ENCODE results near the gene ITPKC. TPM values are rescaled to one million over a fixed set of nuclear protein-coding genes. Genes with fewer than 3 reads are reported as not detected.
"Not testable (repeated sequence)": the region's sequence is repeated elsewhere in the genome, so short reads cannot be mapped to it uniquely, and the experiment has no call there.

Gene ITPKC
- polyA plus RNA-seq, 1 donor from 2014 or later: 16.8 TPM

GRCh38 chr19:40781140-40781539 lies 64.2 kb downstream of the ITPKC start:
- TF ChIP-seq REST (IDR thresholded peaks at IDR 0.05; ENCODE audit: borderline replicate concordance) (no peak), SMC3 (conservative IDR thresholded peaks at IDR 0.05; ENCODE audit: poor library complexity) (no peak), EP300 (conservative IDR thresholded peaks at IDR 0.05; ENCODE audit: poor library complexity, severe bottlenecking) (no peak), CTCF (IDR thresholded peaks at IDR 0.05; ENCODE audit: poor library complexity, severe bottlenecking) (no peak), RAD21 (conservative IDR thresholded peaks at IDR 0.05) (no peak), EZH2 (IDR thresholded peaks at IDR 0.05; ENCODE audit: borderline replicate concordance, insufficient read depth, low read length, poor library complexity, severe bottlenecking) (no peak), POLR2AphosphoS5 (IDR thresholded peaks at IDR 0.05) (no peak), MXI1 (conservative IDR thresholded peaks at IDR 0.05; ENCODE audit: poor library complexity, severe bottlenecking) (no peak), TAF1 (IDR thresholded peaks at IDR 0.05; ENCODE audit: low read depth) (no peak)
- peaks cover 4% of the 10 kb centered on the region for H3F3A ChIP-seq (ENCODE audit: insufficient read depth, low read length, poor library complexity, severe bottlenecking)

GRCh38 chr19:40783711-40784110 lies 66.8 kb downstream of the ITPKC start:
- Histone ChIP-seq H3K4me2 (ENCODE audit: low read length) (no peak overlapping the region), H3K9ac (ENCODE audit: low read length) (no peak overlapping the region), H3K27ac (ENCODE audit: low read length) (no peak overlapping the region), H3K4me3 (ENCODE audit: low read length) (no peak overlapping the region), H3K9me2 (ENCODE audit: insufficient read depth, low read length) (no peaks in the 10 kb centered on the region), H3K79me2 (replicated peaks; ENCODE audit: insufficient read depth, low read length) (no peaks in the 10 kb centered on the region), H2AFZ (ENCODE audit: low read depth, low read length) (no peak overlapping the region), H3K27me3 (ENCODE audit: insufficient read depth, low read depth, low read length) (no peaks in the 10 kb centered on the region), H3K36me3 (ENCODE audit: insufficient read depth, low read length) (no peaks in the 10 kb centered on the region), H4K20me1 (ENCODE audit: insufficient read depth) (no peaks in the 10 kb centered on the region), H3F3A (ENCODE audit: insufficient read depth, low read length, poor library complexity, severe bottlenecking) (no peaks in the 10 kb centered on the region), H3K9me3 (ENCODE audit: low read length) (no peaks in the 10 kb centered on the region)
- no peak for TF ChIP-seq REST (IDR thresholded peaks at IDR 0.05; ENCODE audit: borderline replicate concordance)
- no peak for TF ChIP-seq CTCF (IDR thresholded peaks at IDR 0.05; ENCODE audit: poor library complexity, severe bottlenecking)
- no peak for TF ChIP-seq TAF1 (IDR thresholded peaks at IDR 0.05; ENCODE audit: low read depth)
- TF ChIP-seq POLR2AphosphoS5 (IDR thresholded peaks at IDR 0.05): no peak
- no peak for TF ChIP-seq EP300 (conservative IDR thresholded peaks at IDR 0.05; ENCODE audit: poor library complexity, severe bottlenecking)
- TF ChIP-seq RAD21 (conservative IDR thresholded peaks at IDR 0.05): no peak
- no peak for TF ChIP-seq MXI1 (conservative IDR thresholded peaks at IDR 0.05; ENCODE audit: poor library complexity, severe bottlenecking)
- TF ChIP-seq EZH2 (IDR thresholded peaks at IDR 0.05; ENCODE audit: borderline replicate concordance, insufficient read depth, low read length, poor library complexity, severe bottlenecking): no peak
- no peak for TF ChIP-seq SMC3 (conservative IDR thresholded peaks at IDR 0.05; ENCODE audit: poor library complexity)

More at GRCh38 chr19:40781140-40781539, 64.2 kb downstream of the ITPKC start:
- no peaks in the 10 kb centered on the region for H3K9me2 ChIP-seq (ENCODE audit: insufficient read depth, low read length)
- H3K27me3 ChIP-seq (ENCODE audit: insufficient read depth, low read depth, low read length): no peaks in the 10 kb centered on the region
- H3K9ac ChIP-seq (ENCODE audit: low read length): no peak overlapping the region
- no peak overlapping the region for H3K4me3 ChIP-seq (ENCODE audit: low read length)
- no peaks in the 10 kb centered on the region for H3K79me2 ChIP-seq (replicated peaks; ENCODE audit: insufficient read depth, low read length)
- H4K20me1 ChIP-seq (ENCODE audit: insufficient read depth): no peaks in the 10 kb centered on the region
- no peak overlapping the region for H2AFZ ChIP-seq (ENCODE audit: low read depth, low read length)
- H3K4me2 ChIP-seq (ENCODE audit: low read length): no peak overlapping the region
- no peaks in the 10 kb centered on the region for H3K9me3 ChIP-seq (ENCODE audit: low read length)
- no peak overlapping the region for H3K27ac ChIP-seq (ENCODE audit: low read length)
- no peaks in the 10 kb centered on the region for H3K36me3 ChIP-seq (ENCODE audit: insufficient read depth, low read length)

DNA sequence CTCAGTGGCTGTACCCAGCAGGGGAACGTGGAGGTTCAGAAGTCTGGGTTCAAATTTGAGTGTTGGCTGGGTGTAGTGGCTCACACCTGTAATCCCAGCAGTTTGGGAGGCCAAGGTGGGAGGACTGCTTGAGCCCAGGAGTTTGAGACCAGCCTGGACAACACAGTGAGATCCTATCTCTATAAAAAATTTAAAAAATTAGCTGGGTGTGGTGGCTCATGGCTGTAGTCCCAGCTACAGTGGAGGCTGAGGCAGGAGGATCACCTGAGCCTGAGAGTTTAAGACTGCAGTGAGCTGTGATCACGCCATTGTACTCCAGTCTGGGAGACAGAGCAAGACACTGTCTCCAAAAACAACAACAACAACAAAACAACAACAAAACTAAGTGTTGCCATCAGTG lies 67.2 kb downstream of the ITPKC start:
- H2AFZ ChIP-seq (ENCODE audit: low read depth, low read length); H3K36me3 ChIP-seq (ENCODE audit: insufficient read depth, low read length); H3K9me2 ChIP-seq (ENCODE audit: insufficient read depth, low read length); H3K9me3 ChIP-seq (ENCODE audit: low read length); H3K9ac ChIP-seq (ENCODE audit: low read length); H3F3A ChIP-seq (ENCODE audit: insufficient read depth, low read length, poor library complexity, severe bottlenecking); H3K27me3 ChIP-seq (ENCODE audit: insufficient read depth, low read depth, low read length); H3K4me2 ChIP-seq (ENCODE audit: low read length); H3K79me2 ChIP-seq (replicated peaks; ENCODE audit: insufficient read depth, low read length); H3K4me3 ChIP-seq (ENCODE audit: low read length); H3K27ac ChIP-seq (ENCODE audit: low read length); H4K20me1 ChIP-seq (ENCODE audit: insufficient read depth): not testable (repeated sequence)

Data from neural cell (in vitro differentiated cells).